GM12878 (cell line): ENCODE data around the gene SELP. TPM values are rescaled to one million over a fixed set of nuclear protein-coding genes. Genes with fewer than 3 reads are reported as not detected.
A peak's percentile ranks its signal among the peaks of the same experiment; 100 is the strongest.

ENCODE experiments used
- ATAC-seq: fragments of 200-7000 bp; cut with Tn5 transposase; 3 replicates; pipeline ENCODE4 v1.9.1; 2020; ENCODE audit warnings: mild to moderate bottlenecking, moderate library complexity
- BruUV-seq: library from RNA; stranded (reverse); fragments of 400-500 nt; replicated peaks from 2 replicates; lab custom pipeline; 2021; lab: Mats Ljungman, UMichigan
- CTCF ChIA-PET: fragments of 300-600 bp; sonication (Branson Sonifier 250); formaldehyde crosslinking; extraction: SDS; loops from one replicate; lab custom pipeline; 2021; ENCODE audit warnings: inconsistent platforms; lab: Yijun Ruan, JAX
- POLR2A ChIA-PET: fragments of 350-600 bp; formaldehyde crosslinking; extraction: SDS; loops from one replicate; lab custom pipeline; 2021; ENCODE audit warnings: inconsistent platforms; lab: Charles Lee
- RAD21 ChIA-PET: fragments of 300-600 bp; sonication (Branson Sonifier 250); formaldehyde crosslinking; loops from one replicate; lab custom pipeline; 2023; ENCODE audit warnings: antibody characterized with exemption; ENCODE audit not compliant: unreplicated experiment; lab: Charles Lee
- SMC1A ChIA-PET: fragments of 300-600 bp; sonication (Branson Sonifier 250); formaldehyde crosslinking; loops from one replicate; lab custom pipeline; 2023; ENCODE audit not compliant: unreplicated experiment, uncharacterized antibody; lab: Charles Lee
- DNase-seq: peaks from one replicate; pipeline ENCODE4 v3.0.0-alpha.2; 2011; ENCODE audit warnings: low read depth, low spot score
- FAIRE-seq: peaks from 3 replicates; lab custom pipeline; 2011; peaks lifted over from hg19 to GRCh38; lab: Jason Lieb, UNC
- H2AFZ ChIP-seq: 2 replicates; pipeline ENCODE4 v1.6.0; 2011; ENCODE audit warnings: low read depth, low read length, control low read depth; ENCODE audit not compliant: control insufficient read depth
- H3K27ac ChIP-seq: 2 replicates; pipeline ENCODE4 v1.5.1; 2011; ENCODE audit warnings: control low read depth; ENCODE audit not compliant: control insufficient read depth, insufficient read depth
- H3K27me3 ChIP-seq, 2 experiments: replicated peaks in 1 of 2; 2 replicates each; pipeline versions ENCODE4 v1.6.0 to v1.6.1; 2011; ENCODE audit warnings: low read length in 1 of 2; ENCODE audit not compliant: control insufficient read depth in 2 of 2, insufficient read depth in 2 of 2
- H3K36me3 ChIP-seq, 2 experiments: 2 replicates each; pipeline ENCODE4 v1.5.1; 2011; ENCODE audit warnings: low read length in 1 of 2; ENCODE audit not compliant: control insufficient read depth in 2 of 2, insufficient read depth in 2 of 2
- H3K4me1 ChIP-seq: 2 replicates; pipeline ENCODE4 v1.6.1; 2011; ENCODE audit warnings: mild to moderate bottlenecking, low read length, moderate library complexity, mixed read lengths; ENCODE audit not compliant: control insufficient read depth, insufficient read depth
- H3K4me2 ChIP-seq: 2 replicates; pipeline ENCODE4 v1.6.0; 2011; ENCODE audit warnings: control low read depth; ENCODE audit not compliant: control insufficient read depth, insufficient read depth
- H3K4me3 ChIP-seq: fragments of 200-600 bp; sonication (generic); 2 replicates; pipeline ENCODE4 v1.5.1; 2016
- H3K79me2 ChIP-seq: 2 replicates; pipeline ENCODE4 v1.6.0; 2011; ENCODE audit warnings: low read length; ENCODE audit not compliant: control insufficient read depth, insufficient read depth
- H3K9ac ChIP-seq: 2 replicates; pipeline ENCODE4 v1.8.0; 2011; ENCODE audit warnings: low read length, control low read depth, mixed read lengths; ENCODE audit not compliant: control insufficient read depth, insufficient read depth
- H3K9me3 ChIP-seq: replicated peaks from 3 replicates; pipeline ENCODE4 v1.5.1; 2011; ENCODE audit warnings: mild to moderate bottlenecking, low read length; ENCODE audit not compliant: control insufficient read depth, insufficient read depth
- H4K20me1 ChIP-seq: 2 replicates; pipeline ENCODE4 v1.6.0; 2011; ENCODE audit not compliant: control insufficient read depth, insufficient read depth
- TCF12 ChIP-seq: IDR thresholded peaks from 2 replicates; pipeline ENCODE4 v1.6.1; 2011; ENCODE audit warnings: low read depth, mild to moderate bottlenecking, low read length
- ZNF24 ChIP-seq: fragments of 450-650 bp; IDR thresholded peaks from 2 replicates; pipeline ENCODE4 v1.6.1; 2017; ENCODE audit warnings: antibody characterized with exemption, mild to moderate bottlenecking
- WGBS: methylation state at CpG from one replicate; pipeline ENCODE4 v1.1.6; 2016; ENCODE audit warnings: low lambda C conversion rate; ENCODE audit not compliant: insufficient replicate concordance, insufficient coverage; ENCODE audit errors: missing lambda C conversion rate; 5-methylcytosine and 5-hydroxymethylcytosine counted together
- in situ Hi-C: fragments of 300-500 bp; cut with MboI; formaldehyde crosslinking; loops from 9 replicates; pipeline ENCODE4 v1.14.3; 2018; ENCODE audit warnings: mixed read lengths
- intact Hi-C: fragments of 100-400 bp; cut with micrococcal nuclease; formaldehyde crosslinking; loops from one replicate; pipeline ENCODE4 v1.14.2; 2022; ENCODE audit not compliant: unreplicated experiment
- polyA plus RNA-seq, 11 experiments: library from polyadenylated mRNA; depleted of rRNA in 4 of 11; unstranded in 6 of 11; stranded (reverse) in 5 of 11; fragments of >200 nt; fragmentation: Nextera tagmentation in 4 of 11; fragmentation: Illumina TruSeq in 1 of 11; extraction: Ambion mirVana in 4 of 11; extraction: Trizol in 1 of 11; gene quantifications; 1 replicate in 1 of 11; 2 replicates in 10 of 11; pipeline versions ENCODE4 v1.2.1 to v1.2.3, GENCODE V29; 2011 to 2016; ENCODE audit warnings: inconsistent platforms in 2 of 11, missing spikeins in 2 of 11, low read depth in 1 of 11
- total RNA-seq, 4 experiments: library from RNA; depleted of rRNA in 3 of 4; stranded (reverse); fragments of >200 nt in 3 of 4; fragmentation: Illumina TruSeq in 1 of 4; extraction: Trizol in 1 of 4; gene quantifications; 2 replicates each; pipeline versions ENCODE4 v1.2.1 to v1.2.3, GENCODE V29; 2013 to 2021

SELP gene
- total and polyA plus RNA-seq, 10 of the 15 experiments (the other 5 are each of a cell fraction or from before 2014, with no cell fraction given), result 0.04 to 0.23 (median 0.06) TPM; not detected in 7

DNA sequence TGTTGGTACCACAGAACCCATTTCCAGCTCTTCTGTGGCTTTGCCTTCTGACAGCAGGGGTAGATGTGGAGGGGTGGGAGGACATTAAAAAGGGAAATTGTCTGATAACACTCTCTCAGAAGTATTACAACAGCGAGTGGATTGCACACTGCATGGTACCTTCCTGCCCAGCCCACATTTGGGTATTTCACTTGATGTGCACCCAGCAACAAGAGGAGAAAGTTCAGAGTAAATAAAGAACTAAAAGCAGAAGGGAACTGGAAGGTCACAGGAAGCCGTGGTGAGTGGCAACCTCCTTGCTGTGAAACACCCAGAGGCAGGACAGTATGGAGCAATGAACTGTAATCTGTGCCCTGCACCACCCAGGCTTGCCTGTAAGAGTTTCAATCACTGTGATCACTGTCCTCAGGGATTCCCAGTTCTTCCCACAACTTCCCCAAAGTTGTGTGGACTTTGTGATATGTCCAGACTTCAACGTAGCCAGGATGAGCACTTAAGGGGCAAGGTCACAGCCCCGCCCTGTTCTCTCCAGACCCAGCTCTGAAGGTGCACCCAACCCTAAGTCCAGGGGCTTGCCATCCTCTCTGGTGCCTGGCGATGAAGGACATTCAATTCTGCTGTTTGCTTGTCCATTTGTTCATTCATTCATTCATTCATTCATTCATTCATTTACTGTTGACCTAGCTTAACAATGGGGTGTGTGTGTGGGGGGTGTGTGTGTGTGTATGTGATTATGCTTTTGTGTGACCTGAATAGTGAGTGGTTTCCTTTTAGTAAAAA is 25.0 kb downstream of the SELP start:
- ChIA-PET RAD21 (interaction anchor here (0.8 to 1.7 kb wide), 2 partner anchors 103 to 107 kb away, joined by 4 to 5 read pairs; no protein-coding TSS in a partner anchor), POLR2A (no interaction called here), SMC1A (interaction anchor here (1.8 to 6.6 kb wide), 3 partner anchors 89 to 109 kb away, joined by 7 to 154 read pairs (median 112); no protein-coding TSS in a partner anchor), CTCF (interaction anchor here (1.1 to 5.2 kb wide), 3 partner anchors 54 to 203 kb away, joined by 3 to 193 read pairs (median 38); no protein-coding TSS in a partner anchor)
- in situ Hi-C loops (loop anchor here (5.0 kb wide), 1 partner anchor 102 kb away; no protein-coding TSS in a partner anchor), intact Hi-C loops (no loop called here)
- TF ChIP-seq TCF12, result no peak
- peak; percentile 73 for TF ChIP-seq ZNF24
- Histone ChIP-seq H4K20me1 (no peaks in the 10 kb centered on the region), H3K4me1 (peaks cover 10% of the 10 kb centered on the region), H3K27me3 (no peaks in the 10 kb centered on the region), H3K4me3 (no peak overlapping the region), H2AFZ (peak overlapping the region; percentile 61; the same call in 1 of the 2 replicates), H3K9ac (no peak overlapping the region), H3K4me2 (peak overlapping the region; percentile 61; the same call in 1 of the 2 replicates), H3K36me3 (no peaks in the 10 kb centered on the region), H3K27ac (no peak overlapping the region), H3K79me2 (no peaks in the 10 kb centered on the region), H3K9me3 (0 out of 3 replicates have a peak, but pooled peaks cover 2% of the 10 kb centered on the region)
- WGBS, result 31% methylated on average over 5 of the region's 5 CpGs
- no TSS peak for BruUV-seq
- DNase-seq, result peak; percentile 55
- ATAC-seq, result peak; percentile 80
- FAIRE-seq, result no peak
